Naive B cell (primary cell): Measurements from ENCODE around the gene OBP2B. TPM values are rescaled to one million over a fixed set of nuclear protein-coding genes. Genes with fewer than 3 reads are reported as not detected.
A peak's percentile ranks its signal among the peaks of the same experiment; 100 is the strongest.
"Not testable (repeated sequence)": the region's sequence is repeated elsewhere in the genome, so short reads cannot be mapped to it uniquely, and the experiment has no call there.

Experiments used
- ATAC-seq, 2 donors: fragments of 150-1000 bp; cut with Tn5 transposase; 2 replicates each; pipeline ENCODE4 v1.10.0; 2021; ENCODE audit warnings: low read depth in 2 of 2, mild to moderate bottlenecking in 2 of 2, moderate library complexity in 2 of 2
- DNase-seq: peaks from one replicate; pipeline ENCODE4 v3.0.0; 2022
- H3K27ac Mint-ChIP-seq, 6 donors: one replicate each; pipeline ENCODE4 v1.8.0; 2020 to 2022; ENCODE audit warnings: mild to moderate bottlenecking in 6 of 6, mixed read lengths in 6 of 6, moderate library complexity in 5 of 6, inconsistent platforms in 2 of 6
- H3K27me3 Mint-ChIP-seq, 3 donors: one replicate each; pipeline ENCODE4 v1.8.0; 2021 to 2022; ENCODE audit warnings: mixed read lengths in 3 of 3, mild to moderate bottlenecking in 1 of 3
- H3K36me3 Mint-ChIP-seq, 2 donors: one replicate each; pipeline ENCODE4 v1.8.0; 2020 to 2022; ENCODE audit warnings: mixed read lengths in 2 of 2, inconsistent platforms in 1 of 2, mild to moderate bottlenecking in 1 of 2
- H3K4me1 Mint-ChIP-seq, 3 donors: one replicate each; pipeline ENCODE4 v1.8.0; 2020 to 2022; ENCODE audit warnings: mixed read lengths in 3 of 3, inconsistent platforms in 1 of 3, mild to moderate bottlenecking in 1 of 3, moderate library complexity in 1 of 3
- H3K4me3 Mint-ChIP-seq, 8 donors: one replicate each; pipeline ENCODE4 v1.8.0; 2020 to 2022; ENCODE audit warnings: mild to moderate bottlenecking in 8 of 8, mixed read lengths in 8 of 8, moderate library complexity in 8 of 8, inconsistent platforms in 2 of 8
- H3K9me3 Mint-ChIP-seq, 7 donors: one replicate each; pipeline ENCODE4 v1.8.0; 2020 to 2022; ENCODE audit warnings: mixed read lengths in 7 of 7, mild to moderate bottlenecking in 5 of 7, inconsistent platforms in 2 of 7, moderate library complexity in 1 of 7
- polyA plus RNA-seq, 6 donors: library from polyadenylated mRNA; unstranded; fragments of 300-500 nt; fragmentation: Illumina TruSeq; gene quantifications; one replicate each; pipeline ENCODE4 v1.2.3, GENCODE V29; 2021; ENCODE audit warnings: low read depth in 6 of 6

OBP2B gene
- polyA plus RNA-seq, 6 donors from 2014 or later: not detected

- Mint-ChIP-seq H3K27ac (peak overlapping the region in 1 of 6 donors; percentile 44), H3K4me3 (no peak overlapping the region), H3K4me1 (peaks cover 13 to 21% (median 17%) of the 10 kb centered on the region in 3 donors), H3K36me3 (no peaks in the 10 kb centered on the region), H3K9me3 (peaks cover 0 to 5% (median 0%) of the 10 kb centered on the region in 7 donors), H3K27me3 (peaks cover 21 to 39% (median 32%) of the 10 kb centered on the region in 3 donors)
- DNase-seq (no peak), ATAC-seq (no peak)
Measured at GRCh38 chr9:133234577-133235322, 25.7 kb upstream of the OBP2B start.

DNA sequence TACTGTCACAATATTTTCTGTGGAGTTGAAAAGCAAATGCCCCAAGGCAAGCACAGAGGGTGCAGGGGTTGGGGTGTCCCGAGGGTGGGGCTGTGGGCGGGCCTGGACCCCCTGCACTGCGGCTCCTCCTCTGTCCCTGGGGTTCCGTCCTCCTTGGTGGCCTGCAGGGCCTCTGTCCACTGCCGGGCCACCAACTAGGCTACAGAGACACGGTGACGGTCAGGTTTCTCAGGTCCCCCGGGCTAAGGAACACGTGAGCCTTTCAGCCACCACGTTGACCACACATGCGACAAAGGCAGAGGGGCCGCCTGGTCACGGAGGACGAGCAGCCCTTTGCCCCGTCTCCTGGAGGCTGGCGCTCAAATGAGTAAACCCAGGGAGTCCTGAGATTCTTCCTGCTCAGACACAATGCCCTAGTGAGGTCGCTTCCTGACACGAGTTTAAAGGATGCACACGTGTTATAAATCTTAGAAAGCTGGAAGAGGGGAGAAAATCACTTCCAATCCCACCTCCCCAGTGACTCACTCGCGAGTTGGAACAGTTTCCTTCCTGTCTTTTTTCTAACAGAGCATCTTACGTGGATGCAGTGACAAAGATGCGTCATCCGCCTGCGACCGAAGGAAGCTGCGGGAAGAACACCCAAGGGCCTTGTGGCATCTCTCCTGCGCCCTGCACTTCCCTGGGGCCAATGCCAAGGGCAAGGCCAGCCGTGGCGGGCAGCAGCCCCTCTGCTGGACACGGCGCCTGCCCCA is 24.8 kb upstream of the OBP2B start:
- DNase-seq (no peak), ATAC-seq (no peak)
- no peak overlapping the region for H3K27ac Mint-ChIP-seq
- no peak overlapping the region for H3K4me3 Mint-ChIP-seq
- no peaks in the 10 kb centered on the region for H3K36me3 Mint-ChIP-seq
- H3K4me1 Mint-ChIP-seq: peaks cover 10 to 13% (median 12%) of the 10 kb centered on the region in 3 donors
- peaks cover 0 to 5% (median 0%) of the 10 kb centered on the region in 7 donors for H3K9me3 Mint-ChIP-seq
- peaks cover 16 to 30% (median 27%) of the 10 kb centered on the region in 3 donors for H3K27me3 Mint-ChIP-seq

- not testable (repeated sequence) for H3K4me1 Mint-ChIP-seq, DNase-seq, H3K36me3 Mint-ChIP-seq, H3K9me3 Mint-ChIP-seq, ATAC-seq, H3K27ac Mint-ChIP-seq, H3K4me3 Mint-ChIP-seq
- peaks cover 5 to 12% (median 9%) of the 10 kb centered on the region in 3 donors for H3K27me3 Mint-ChIP-seq
Measured at GRCh38 chr9:133231934-133232568, 23.0 kb upstream of the OBP2B start.

DNA sequence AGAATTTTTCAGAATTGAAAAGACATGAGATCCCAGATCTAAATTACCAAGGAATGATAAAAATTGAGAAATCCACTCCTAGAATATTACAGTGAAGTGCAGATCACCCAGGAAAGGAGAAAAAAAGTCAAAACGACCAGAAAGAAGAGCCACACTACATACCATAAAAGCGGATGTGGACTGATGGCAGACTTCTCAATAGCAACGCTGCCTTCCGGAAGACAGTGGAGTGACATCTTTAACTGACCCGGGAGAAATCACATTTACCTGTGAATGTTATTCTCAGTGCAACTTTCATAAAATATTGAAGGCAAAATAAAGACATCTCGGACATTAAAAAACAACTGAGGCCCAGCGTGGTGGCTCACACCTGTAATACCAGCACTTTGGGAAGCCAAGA is 21.5 kb upstream of the OBP2B start:
- H3K4me1 Mint-ChIP-seq, H3K27me3 Mint-ChIP-seq, ATAC-seq: not testable (repeated sequence)

DNA sequence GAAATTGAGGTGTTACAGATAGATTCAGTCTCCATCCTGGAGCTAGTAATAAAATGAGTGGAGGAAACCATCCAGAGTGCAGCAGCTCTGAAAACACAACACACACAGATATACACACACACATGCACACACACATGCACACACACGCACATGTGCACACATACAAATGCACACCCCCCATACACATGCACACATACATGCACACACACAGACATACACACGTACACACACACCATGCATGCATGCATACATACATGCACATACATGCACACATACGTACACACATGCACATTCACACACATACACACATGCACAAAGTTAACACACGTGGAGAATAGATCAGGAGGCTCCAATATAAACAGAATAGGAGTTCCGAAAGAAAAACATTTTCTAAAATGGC is 21.0 kb upstream of the OBP2B start:
- Mint-ChIP-seq H3K27me3 (peaks cover 0 to 9% (median 5%) of the 10 kb centered on the region in 3 donors), H3K27ac (no peak overlapping the region), H3K9me3 (peaks cover 0 to 4% (median 0%) of the 10 kb centered on the region in 7 donors), H3K36me3 (no peaks in the 10 kb centered on the region), H3K4me3 (no peak overlapping the region), H3K4me1 (no peaks in the 10 kb centered on the region)
- ATAC-seq (no peak), DNase-seq (no peak)

More for the DNA sequence above, 21.5 kb upstream of the OBP2B start:
- not testable (repeated sequence) for H3K4me3 Mint-ChIP-seq, H3K36me3 Mint-ChIP-seq, DNase-seq, H3K27ac Mint-ChIP-seq, H3K9me3 Mint-ChIP-seq

- not testable (repeated sequence) for H3K4me1 Mint-ChIP-seq, H3K9me3 Mint-ChIP-seq, ATAC-seq, H3K4me3 Mint-ChIP-seq, DNase-seq, H3K36me3 Mint-ChIP-seq, H3K27ac Mint-ChIP-seq
- H3K27me3 Mint-ChIP-seq: peaks cover 1 to 11% (median 10%) of the 10 kb centered on the region in 3 donors
Measured at GRCh38 chr9:133228474-133229193, 19.6 kb upstream of the OBP2B start.

GRCh38 chr9:133227996-133228395 is 18.9 kb upstream of the OBP2B start:
- H3K27me3 Mint-ChIP-seq: peaks cover 7 to 16% (median 10%) of the 10 kb centered on the region in 3 donors
- not testable (repeated sequence) for H3K27ac Mint-ChIP-seq, H3K36me3 Mint-ChIP-seq, H3K4me3 Mint-ChIP-seq, ATAC-seq, DNase-seq, H3K4me1 Mint-ChIP-seq, H3K9me3 Mint-ChIP-seq

- H3K36me3 Mint-ChIP-seq: no peaks in the 10 kb centered on the region
- no peaks in the 10 kb centered on the region for H3K4me1 Mint-ChIP-seq
- H3K27ac Mint-ChIP-seq: no peak overlapping the region
- ATAC-seq (no peak), DNase-seq (no peak)
- H3K9me3 Mint-ChIP-seq: peaks cover 0 to 4% (median 0%) of the 10 kb centered on the region in 7 donors
- no peak overlapping the region for H3K4me3 Mint-ChIP-seq
- H3K27me3 Mint-ChIP-seq: peaks cover 7 to 19% (median 8%) of the 10 kb centered on the region in 3 donors
Measured at GRCh38 chr9:133227242-133227860, 18.3 kb upstream of the OBP2B start.

DNA sequence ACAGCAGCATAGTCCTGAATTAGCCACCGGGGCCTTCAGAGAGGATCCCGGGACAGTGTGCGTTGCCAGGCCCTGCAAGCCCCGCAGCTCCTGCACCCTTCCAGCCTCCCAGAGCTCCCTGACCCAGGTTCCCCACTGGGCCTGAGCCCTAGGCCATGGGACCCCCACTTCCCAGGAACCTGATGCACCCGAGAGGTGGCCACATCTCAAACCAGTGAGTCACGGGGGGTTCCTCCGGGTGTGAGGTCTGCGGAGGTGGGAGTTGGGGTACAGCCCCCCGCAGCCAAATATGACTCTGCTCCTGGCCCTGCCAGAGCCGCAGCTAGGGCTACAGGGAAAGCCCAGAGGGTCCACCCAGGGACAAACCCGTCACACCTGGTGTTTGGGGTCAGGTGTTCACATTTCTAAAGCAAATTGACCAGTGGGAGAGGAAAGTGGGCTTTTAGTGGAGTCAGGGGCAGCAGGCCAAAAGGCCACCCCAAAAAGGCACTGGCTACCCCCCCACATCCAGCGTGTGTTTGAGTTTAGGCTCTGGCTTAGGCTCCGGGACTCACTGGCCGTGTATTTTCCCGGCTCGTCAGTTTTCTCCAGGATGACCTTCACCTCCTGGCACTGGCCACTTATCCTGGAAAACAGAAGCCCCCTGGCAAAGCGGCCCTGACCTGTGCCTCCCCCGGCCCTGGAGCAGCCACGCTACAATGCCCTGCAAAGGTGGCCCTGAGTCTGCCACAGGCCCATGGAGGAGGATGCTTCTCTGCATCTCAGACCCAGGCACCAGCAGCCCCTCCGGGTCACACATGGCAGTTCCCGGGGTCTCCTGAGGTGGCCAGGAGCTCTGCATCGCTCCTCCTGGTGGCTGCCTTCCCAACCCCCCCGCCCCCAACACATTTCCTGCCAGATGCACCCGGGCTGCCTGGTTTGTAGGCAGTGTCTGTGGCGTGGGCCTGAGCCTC is 17.4 kb upstream of the OBP2B start:
- peaks cover 0 to 4% (median 0%) of the 10 kb centered on the region in 7 donors for H3K9me3 Mint-ChIP-seq
- no peaks in the 10 kb centered on the region for H3K4me1 Mint-ChIP-seq
- DNase-seq (no peak), ATAC-seq (no peak)
- no peak overlapping the region for H3K27ac Mint-ChIP-seq
- H3K4me3 Mint-ChIP-seq: no peak overlapping the region
- H3K27me3 Mint-ChIP-seq: peaks cover 7 to 19% (median 10%) of the 10 kb centered on the region in 3 donors
- no peaks in the 10 kb centered on the region for H3K36me3 Mint-ChIP-seq

DNA sequence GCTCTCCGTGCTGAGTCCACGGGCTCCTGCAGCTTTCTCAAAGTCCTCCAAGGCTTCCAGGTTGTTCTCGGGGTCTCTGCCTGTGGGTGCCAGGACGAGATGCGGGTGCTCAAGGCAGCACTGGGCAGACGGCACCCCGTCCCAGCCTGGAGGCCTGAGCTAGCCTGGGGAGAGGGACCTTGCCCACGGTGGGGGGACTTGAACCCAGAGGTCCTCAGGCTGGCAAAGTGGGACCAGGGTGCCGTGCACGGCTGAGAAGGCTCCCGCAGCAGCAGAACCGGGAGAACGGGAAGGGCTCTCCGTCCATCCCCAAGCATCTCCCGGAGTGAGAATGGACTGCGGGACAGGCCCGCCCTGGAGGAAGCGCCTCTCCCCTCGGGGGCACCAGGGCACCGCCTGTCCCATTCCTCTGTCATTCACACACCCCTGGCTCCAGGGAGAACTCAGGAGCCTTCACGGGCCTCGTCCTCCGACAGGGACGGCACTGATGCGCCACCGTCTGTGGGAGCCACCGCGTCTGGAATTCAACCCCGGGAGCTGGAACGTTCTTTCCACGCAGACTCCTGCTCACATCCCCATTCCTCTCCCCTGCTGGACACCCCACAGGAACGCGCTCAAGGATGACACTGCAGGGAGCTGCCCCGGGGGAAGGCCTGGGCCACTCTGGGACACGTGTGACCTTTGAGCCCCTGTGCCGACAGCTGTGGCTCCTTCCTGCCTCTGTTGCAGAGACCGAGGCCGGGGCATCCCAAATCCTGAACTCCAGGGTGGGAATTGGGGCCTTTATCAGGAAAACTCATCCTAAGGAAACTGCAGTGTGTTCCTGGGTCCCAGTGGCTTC is 16.3 kb upstream of the OBP2B start:
- Mint-ChIP-seq H3K9me3 (peaks cover 0 to 5% (median 3%) of the 10 kb centered on the region in 7 donors), H3K27ac (no peak overlapping the region)

GRCh38 chr9:133224762-133225161 is 15.7 kb upstream of the OBP2B start:
- peak overlapping the region in 1 of 6 donors; percentile 56 for H3K27ac Mint-ChIP-seq
- ATAC-seq: no peak
- H3K9me3 Mint-ChIP-seq: peaks cover 0 to 5% (median 0%) of the 10 kb centered on the region in 7 donors
- no peaks in the 10 kb centered on the region for H3K4me1 Mint-ChIP-seq
- H3K4me3 Mint-ChIP-seq: no peak overlapping the region
- no peak for DNase-seq
- peaks cover 14 to 36% (median 22%) of the 10 kb centered on the region in 3 donors for H3K27me3 Mint-ChIP-seq
- H3K36me3 Mint-ChIP-seq: no peaks in the 10 kb centered on the region

More for the DNA sequence above, 16.3 kb upstream of the OBP2B start:
- H3K4me3 Mint-ChIP-seq: no peak overlapping the region
- peaks cover 14 to 30% (median 18%) of the 10 kb centered on the region in 3 donors for H3K27me3 Mint-ChIP-seq
- H3K36me3 Mint-ChIP-seq: no peaks in the 10 kb centered on the region
- no peaks in the 10 kb centered on the region for H3K4me1 Mint-ChIP-seq
- no peak for ATAC-seq
- no peak for DNase-seq
